HUDEP-2 (cell line): ENCODE measurements around the gene BMAL1.

ENCODE experiments used
- DNase-seq, 76 experiments: peaks; one replicate each; lab custom pipeline; 2025; ENCODE audit not compliant: unreplicated experiment in 76 of 76; lab: John Stamatoyannopoulos, UW

Gene BMAL1

DNA sequence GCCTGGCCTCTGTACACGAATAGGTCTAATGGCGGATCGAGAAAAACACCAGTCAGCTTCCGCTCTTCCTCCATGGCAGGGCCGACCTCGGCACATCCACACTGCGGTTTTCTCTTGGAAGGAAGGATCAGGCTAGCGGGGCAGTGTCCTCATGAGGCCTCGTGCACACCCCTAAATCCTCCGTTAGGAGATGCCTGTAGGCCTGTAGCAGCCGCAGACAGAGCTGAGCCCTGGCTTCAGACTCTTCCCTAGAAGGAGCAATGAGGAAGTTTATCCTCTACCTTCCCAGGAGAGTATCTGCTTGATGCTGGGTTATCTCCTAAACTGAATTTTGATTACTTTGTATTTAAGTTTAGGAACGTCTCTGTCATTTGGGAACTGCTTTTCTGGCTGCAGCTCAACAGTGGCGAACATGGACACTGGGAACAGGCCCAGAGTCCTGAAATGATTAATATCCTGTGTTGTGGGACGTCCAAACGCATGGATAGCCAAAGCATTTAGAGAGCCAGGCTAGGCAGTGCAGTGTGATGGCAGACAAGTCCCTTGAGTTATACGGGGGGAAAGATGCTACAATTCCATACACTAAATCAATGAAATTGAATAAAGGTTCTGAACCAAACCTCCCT is 16.5 kb upstream of the BMAL1 start:
- DNase-seq, result no peak

DNA sequence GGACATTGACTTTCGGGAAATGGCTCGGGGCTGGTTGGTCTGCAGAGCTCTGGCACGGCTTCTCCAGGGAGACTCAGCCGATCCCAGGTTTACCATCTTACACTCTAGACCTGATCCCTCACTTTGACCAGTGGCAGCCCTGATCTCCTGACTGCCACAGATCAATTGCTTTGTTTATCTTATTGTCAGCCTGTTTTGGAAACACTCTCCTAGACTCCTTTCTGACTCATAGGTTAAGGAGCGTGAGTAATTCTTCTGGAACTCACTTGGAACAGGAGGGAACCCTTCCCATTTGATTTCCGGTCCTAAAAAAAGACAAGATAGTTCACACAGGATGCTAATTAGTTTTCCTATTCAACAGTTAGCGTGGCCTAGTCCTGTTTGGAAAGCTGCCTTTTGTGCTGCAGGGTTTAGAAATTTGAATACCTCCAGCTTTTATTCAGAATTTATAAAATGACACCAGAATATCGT is 16.0 kb upstream of the BMAL1 start:
- DNase-seq, result no peak

DNA sequence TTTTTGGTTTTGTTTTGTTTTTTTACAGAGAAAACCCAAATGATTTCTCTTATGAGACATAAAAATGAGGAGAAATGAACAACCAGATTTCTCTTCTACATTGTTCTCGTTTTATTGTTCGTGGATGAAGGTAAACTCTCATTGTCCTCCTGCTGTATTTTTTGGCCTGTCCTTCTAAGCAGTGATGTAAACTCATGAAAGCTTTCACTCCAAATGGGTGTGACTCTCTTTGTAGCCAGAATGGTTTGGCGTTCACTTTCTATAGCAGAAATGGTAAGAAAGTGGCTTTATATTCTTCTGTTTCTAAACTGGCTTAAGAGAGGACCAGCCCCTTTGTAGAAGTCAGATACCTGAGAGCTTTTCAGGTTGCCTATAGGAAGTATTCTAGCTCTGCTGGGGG is 15.5 kb upstream of the BMAL1 start:
- no peak for DNase-seq

DNA sequence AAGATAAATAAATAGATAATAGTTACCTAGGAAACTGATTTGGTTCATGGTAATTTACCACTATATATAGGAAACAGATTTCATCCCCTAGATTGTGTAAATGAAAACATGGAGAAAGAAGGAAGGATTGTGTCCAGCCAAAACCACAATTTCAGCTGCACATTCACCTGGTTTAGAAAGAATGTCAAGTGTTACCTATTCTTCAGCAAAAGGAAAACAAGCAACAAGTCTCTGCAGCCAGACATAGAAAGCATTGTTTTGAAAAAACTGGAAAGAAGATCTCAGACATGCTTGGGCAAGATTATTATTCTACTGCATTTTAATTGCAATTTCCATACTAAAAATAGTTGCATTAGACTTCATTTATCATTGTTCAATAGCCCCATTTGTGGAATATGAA is 8.8 kb upstream of the BMAL1 start:
- no peak for DNase-seq

DNA sequence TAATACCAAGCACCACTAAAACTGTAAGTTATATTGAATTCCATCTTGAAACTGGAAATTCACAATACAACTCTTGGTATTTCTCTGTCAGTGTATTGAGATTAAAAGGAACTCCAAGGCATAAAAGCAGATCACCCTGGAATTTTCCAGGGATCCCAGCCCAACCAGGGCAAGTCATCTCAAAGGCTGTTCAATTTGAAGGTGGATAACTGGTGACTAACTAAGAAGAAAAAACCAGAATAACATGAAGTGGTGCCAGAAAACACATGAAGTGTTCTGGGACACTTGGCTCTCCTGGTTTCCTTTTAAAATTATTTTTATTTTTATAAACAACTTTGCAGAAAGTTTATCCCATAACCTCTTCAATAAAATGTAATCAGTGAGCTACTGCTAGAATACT is 7.8 kb upstream of the BMAL1 start:
- DNase-seq, result no peak

DNA sequence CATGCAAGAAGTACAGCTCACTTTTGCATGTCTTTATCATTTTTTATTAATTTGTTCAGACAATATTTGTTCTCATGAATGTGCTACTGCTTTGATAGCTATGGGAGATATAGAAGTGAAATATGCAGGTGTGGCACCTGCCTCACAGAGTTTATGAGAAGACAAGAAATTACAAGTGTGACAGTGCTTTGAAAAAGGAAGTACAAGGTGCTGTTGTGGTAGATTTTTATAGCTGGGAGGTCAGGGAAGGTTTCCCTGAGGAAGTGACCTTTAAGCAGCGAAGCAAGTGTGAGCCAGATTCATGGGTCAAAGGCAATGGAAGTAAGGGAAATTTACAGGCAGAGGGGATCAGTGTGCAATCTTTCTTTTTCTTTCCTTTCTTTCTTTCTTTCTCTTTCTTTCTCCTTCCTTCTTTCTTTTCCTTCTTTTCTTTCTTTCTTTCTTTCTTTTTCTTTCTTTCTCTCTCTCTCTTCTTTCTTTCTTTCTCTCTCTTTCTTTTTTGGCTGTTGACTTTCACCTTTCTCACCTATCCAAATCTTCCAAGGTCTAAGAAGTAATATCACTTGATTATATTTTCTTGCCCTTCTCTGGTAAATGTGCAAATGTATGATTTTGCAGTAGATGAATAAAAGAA is 6.4 kb upstream of the BMAL1 start:
- no peak for DNase-seq

DNA sequence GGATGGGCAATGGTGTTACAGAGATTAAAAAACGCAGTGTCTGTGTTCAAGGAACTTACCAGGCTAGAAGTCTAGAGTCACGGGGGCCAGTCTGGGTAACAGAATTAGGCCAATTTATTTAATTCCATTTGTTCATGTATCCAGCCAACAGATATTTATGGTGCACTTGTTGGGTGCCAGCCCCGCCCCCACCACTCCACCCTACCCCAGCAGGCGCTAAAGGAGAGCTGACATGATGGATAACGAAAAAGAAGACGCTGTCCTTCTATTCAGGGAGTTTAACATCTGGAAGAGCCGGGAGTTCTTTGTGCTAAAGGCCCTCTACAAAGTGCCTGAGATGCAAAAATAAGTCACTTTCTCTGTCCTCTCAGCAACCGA is 1.1 kb upstream of the BMAL1 start:
- peak in 2 of 76 experiments; percentile 5 to 6 for DNase-seq

DNA sequence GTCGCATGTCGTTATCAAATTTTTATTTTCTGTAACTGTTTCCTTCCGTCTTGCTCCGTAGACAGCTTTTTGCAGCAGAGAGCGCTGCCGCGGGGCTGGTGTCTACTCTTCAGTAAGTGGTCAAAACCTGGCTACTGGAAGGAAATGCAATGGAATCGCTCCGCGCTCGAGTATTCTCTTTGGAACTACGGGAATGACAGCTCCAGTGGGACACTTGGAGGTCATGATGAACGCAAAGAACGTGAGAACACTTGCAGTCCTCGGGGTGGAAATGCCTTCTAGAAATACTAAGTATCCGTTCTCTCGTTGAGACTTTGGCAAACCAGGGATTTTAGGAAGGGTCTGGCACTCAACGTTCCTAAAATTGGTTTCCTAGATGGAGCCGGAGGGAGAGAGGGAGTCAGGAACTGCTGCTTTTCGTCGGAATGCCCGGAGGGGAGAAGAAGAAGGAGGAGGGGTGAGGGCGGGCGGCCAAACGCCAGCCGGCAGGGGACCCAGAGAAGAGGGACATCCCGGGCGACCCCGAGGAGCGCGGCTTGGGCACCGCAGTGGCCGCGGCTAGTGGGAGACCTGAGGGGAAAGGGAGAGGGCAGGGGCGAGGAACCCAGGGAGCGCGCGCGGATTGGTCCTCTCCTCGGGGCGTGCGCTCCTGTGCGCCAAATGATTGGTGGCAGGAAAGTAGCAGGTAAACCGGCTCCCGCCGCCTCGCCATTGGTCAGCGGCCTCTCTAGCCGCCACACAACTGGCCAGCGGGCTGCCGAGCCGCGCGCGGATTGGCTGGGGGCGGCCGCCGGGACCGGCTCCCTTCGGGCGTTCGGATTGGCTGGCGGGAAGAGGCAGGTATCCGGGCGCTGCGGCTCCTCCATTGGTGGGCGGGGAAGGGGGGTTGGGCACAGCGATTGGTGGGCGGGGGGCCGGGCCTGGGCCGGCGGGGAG is 490 bp upstream of the BMAL1 start:
- peak in 69 of 76 experiments; percentile 20 to 96 (median 91) for DNase-seq

DNA sequence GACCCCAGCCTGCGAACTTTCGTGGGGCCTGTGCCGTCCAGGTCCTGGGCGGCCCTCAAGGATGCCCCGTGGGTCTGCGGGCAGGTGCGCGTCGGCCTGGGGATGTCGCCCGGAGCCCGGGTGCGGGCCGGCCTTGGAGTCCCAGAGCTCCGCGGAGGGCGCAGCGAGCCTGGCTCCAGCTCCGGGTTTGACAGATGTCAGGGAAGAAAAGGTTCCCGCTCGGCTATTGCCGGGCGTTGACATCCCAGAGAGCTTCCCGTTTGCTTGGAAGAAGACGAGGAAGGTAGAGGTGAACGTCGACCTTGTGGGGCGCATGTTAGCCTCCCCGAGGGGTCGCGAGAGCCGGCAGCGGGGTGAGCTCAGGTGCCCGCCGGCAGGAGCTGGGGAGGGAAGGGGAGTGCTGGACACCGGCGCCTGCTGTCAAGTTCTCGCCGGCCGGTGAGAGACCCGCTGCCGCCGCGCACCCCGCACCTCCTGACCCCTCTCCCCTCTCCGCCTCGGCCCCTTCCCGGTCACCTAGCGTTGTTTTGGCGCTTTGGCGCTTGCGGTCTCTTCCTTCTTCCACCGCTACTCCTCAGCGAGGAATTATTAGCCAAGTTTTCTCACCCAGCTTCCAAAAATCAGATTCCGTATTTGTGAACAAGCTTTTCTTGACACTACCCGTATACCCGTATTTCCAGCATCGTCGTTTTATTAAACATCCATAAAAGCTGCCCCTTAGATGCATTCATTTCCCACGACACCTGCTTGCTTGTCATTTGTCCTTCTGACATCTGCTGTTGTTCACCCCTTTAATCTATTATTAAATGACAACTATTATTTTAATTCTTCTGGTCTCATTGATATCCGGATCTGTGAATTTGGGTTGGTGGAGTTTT is 1.3 kb downstream of the BMAL1 start:
- peak in 2 of 76 experiments; percentile 6 to 11 for DNase-seq

DNA sequence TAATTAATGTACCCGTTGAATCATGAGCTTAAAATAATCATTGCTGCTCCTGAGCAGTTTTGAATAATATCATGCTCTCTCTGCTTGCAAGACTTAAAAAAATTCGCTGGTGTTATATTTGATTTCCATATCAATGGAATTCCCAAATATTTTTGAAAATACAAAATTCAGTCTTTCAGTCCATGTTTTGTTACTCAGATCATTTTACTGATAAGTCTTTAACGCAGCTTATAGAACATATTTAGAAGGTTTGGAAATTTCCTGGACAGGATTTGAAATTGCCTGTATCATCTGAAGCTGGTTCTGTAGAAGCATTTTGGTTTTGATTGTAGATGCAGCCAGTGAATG is 1.9 kb downstream of the BMAL1 start:
- no peak for DNase-seq

DNA sequence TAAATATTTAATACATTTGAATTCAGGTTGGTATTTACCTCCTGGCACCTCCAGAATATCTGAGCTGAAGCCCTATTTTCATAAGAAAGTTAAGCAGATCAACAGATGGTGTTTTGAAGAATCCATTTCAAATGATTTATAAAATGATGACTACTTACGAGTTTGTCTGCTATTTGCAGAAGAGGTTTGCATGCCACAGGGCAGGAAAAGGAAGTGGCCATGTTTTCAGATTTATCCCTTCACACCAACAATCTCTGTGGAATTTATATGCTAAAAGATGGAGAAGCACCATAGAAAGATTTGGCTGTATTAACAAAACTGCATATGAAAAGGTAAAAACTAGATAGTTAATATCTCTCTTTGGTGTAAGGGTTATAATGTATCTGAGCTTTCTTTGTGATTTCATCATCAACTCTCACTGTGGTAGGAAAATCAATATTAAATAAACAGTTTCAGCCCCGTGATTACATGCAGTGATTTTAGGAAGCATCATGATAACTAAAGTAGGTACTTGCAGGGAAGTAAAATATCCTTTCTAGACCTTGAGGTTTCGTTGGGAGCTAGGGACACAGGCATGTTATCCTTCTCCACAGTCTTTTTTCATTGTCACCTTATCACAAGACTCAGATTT is 2.6 kb downstream of the BMAL1 start:
- DNase-seq, result no peak

DNA sequence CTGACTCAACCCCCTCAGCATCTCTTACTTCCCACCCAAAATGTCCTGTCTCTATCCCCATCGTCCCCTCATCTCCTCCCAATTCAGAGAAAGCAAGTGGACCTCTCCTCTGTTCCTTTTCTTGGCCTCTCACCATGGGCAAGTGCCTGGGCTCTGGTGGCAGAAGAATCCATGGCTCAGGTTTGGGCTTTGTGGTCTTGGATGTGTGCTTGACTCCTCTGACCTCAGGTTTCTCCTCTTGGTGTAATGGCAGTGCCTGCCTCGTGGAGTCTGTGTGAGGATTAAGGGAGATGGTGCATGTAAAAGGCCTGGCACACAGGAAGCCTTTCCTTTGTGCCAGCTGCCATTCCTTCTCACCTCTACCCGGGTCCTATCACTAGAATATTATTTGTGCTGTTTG is 3.2 kb downstream of the BMAL1 start:
- DNase-seq, result no peak

DNA sequence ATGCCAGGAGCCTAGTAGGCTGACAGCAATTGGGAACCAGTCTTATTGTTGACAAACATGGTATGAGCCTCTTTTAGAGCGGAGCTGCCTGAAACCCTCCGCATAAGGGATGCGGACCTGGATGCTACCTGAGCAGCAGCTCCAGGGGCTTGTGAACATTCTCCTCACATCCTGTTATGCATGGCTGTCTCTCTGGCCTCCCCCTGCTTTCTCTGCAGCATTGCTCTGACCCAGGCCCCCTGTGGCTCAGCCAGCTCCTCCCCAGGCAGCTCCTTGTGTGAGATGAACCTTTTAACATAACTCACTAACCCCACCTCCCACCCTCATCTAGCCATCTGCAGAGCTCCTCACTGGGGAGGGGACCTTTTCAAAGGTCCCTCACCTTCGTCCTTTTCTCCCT is 6.0 kb downstream of the BMAL1 start:
- DNase-seq, result no peak

DNA sequence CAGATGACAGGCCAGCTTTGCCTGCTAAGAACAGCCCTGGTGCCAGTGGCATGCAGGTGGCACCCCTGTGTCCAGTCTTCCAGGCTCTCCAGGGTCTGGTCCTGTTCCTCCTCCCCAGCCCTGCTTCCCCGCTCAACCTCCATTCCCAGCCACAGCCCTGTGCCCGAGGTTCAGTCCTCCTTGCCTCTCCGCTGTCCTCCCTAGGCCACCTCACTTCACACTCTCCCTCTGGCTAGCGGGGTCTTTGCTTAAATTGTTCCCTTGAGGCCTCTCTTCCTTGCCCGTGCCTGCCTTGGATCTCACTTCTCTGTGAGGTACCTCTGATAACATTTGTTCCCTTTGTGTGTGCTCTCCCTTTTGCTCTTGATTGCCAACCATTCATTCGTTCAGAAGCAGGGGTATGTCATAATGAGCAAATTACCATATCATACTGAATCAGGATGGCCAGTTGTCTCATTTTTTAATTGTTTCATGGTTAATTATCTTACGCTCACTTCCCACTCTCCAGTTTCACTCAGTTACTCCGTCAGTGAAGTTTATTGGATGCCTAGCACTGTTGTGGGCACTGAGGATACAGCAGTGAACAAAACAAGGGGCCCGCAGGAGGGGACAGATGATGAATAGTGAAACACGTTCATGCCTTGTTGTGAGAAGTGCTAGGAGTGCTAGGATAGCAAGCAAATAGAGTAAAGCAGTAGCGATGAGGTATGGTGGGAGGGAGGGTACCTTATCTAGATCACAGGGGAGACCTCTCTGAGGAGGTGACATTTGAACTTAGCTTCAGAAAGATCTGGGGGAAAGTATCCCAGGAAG is 7.4 kb downstream of the BMAL1 start:
- no peak for DNase-seq

DNA sequence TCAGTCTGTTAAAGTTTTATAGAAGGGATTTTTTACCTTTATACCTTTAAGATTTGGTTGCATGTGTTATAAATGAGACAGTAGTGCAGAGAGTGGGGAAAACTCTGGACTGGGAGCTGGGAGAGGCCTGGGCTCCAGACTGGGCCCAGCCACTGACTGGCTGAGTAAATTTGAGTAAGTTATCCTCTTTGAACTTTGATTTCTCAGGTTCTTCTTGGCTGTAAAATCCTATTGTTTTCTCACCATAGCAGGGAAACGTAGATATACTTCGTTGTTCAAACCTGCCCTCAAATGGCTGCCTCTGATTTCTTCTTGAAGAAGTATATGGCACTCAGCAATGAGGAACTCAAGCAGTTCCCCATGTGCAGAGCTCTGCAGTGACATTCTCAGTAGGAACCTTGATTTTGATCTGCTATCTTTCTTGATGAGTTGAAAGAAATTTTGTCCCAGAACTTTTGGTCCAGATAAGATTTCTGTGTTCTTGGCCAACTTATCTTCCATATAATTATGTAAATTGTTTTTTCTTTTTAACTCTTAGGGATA is 8.8 kb downstream of the BMAL1 start:
- DNase-seq, result no peak

DNA sequence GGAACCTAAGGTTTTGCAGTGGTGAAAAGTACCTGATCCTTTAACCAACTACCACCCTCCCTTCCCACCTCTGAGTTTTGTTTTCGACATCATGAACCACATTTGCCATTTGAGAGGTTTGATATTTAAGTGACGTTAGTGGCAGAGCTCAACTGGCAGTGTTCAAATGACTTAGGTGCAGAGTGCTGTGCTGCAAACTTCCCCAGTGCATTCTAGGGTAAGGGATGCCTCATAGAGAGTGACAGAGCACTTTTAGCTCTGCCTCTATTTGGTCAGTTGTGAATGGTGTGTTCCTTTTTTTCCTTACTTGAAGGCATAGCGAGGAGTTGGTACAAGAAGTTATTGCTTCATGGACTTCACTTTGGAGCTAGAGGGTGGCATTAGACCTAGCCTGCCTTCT is 9.4 kb downstream of the BMAL1 start:
- DNase-seq, result no peak

DNA sequence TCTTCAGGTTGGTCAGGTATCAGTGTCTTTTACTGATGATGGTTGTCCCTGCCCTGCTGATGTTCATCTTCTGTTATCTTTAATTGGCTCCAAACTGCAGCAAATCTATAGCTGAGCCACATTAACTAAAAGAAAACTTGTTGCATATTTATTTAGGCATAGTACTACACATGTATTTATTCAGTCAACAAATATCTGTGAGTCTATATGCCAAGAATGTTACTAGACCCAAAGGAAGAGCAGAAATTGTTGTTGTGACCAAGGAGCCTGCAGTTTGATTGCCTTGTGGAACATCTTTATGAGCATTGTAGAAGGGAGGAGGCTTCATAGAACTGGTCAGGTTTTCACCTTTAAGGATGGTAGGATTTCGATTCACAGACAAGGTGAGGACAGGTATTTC is 10.1 kb downstream of the BMAL1 start:
- no peak for DNase-seq

DNA sequence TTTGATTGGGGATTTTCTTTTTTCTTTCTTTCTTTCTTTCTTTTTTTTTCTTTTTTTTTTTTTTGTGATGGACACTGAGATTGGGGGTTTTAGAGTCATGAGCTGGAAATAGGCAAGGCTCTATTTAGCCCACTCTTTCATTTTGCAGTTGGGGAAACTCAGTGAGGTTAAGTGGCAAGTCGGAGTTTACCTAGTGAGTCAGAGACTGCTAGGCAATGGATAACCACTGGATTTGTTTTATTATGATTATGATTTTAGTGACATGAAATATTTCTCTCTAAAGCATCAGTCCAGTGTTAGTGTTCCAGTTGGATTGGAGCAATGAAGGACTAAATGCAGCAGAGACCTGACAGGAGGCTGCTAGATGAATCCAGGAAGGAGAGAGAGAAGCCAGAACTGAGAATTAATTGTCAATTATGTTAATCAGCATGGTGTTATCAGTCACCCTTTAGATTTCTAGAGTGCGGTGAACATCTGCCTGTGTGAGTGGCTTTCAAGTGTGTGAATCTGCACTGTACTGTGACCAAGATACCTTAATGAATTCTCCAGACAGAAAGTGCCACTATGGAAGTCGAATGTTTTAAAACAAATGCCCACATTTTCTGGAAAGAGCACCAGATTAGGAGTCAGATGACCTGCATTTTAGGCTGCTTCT is 10.9 kb downstream of the BMAL1 start:
- no peak for DNase-seq

DNA sequence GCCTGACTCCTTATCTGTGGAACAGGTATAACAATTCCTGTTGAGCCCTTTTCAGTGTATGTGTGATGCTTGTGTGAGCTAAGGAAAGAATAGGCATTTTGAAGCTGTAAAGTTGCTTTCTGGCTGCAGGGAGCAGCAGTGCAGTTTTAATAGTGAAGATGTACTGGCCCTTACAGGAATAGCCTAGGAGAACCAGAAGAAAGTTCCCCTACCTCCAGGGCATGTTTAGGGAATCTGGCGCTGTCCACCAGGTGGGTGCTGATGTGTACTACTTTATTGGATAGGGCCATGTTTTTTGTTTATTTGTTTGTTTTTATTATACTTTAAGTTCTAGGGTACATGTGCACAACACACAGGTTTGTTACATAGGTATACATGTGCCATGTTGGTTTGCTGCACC is 11.5 kb downstream of the BMAL1 start:
- DNase-seq, result no peak
